GM12892 (cell line): ENCODE measurements around the gene C16orf78.
A peak's percentile ranks its signal among the peaks of the same experiment; 100 is the strongest.

Experiments
- POLR2A ChIP-seq: IDR thresholded peaks from 2 replicates; pipeline ENCODE4 v1.6.1; 2011; ENCODE audit warnings: low read depth, low read length, control low read depth
- POLR2AphosphoS5 ChIP-seq: IDR thresholded peaks from 2 replicates; pipeline ENCODE4 v1.6.1; 2011; ENCODE audit warnings: low read depth, low read length, control low read depth
- TAF1 ChIP-seq: IDR thresholded peaks from 2 replicates; pipeline ENCODE4 v1.6.1; 2011; ENCODE audit warnings: low read depth, mild to moderate bottlenecking, control low read depth, low read length, borderline replicate concordance

- TF ChIP-seq POLR2A (peak; percentile 72; the same call in 1 of the 2 replicates), TAF1 (no peak), POLR2AphosphoS5 (peak; percentile 63)
These were observed 67.8 kb downstream of the C16orf78 start for GRCh38 chr16:49441366-49441780.
